ENCODE results near the gene ATP4B.

Gene ATP4B

GRCh38 chr13:113613789-113614379 is 44.1 kb downstream of the ATP4B start:
- no peak for TF ChIP-seq FOXP2 (optimal IDR thresholded peaks at IDR 0.05; ENCODE audit: borderline replicate concordance, extremely low read depth, extremely low read length, insufficient read depth)
- no peak for TF ChIP-seq SIN3A (IDR thresholded peaks at IDR 0.05; ENCODE audit: borderline replicate concordance, insufficient read depth, low read length)
- no peak for TF ChIP-seq REST (IDR thresholded peaks at IDR 0.05; ENCODE audit: insufficient read depth in 1 of 2, low read depth in 2 of 2, low read length in 2 of 2)
- TF ChIP-seq POLR2AphosphoS5 (IDR thresholded peaks at IDR 0.05; ENCODE audit: low read depth, low read length): no peak
- no peak for TF ChIP-seq TAF1 (IDR thresholded peaks at IDR 0.05; ENCODE audit: borderline replicate concordance, insufficient read depth, low read length)

- TF ChIP-seq REST (IDR thresholded peaks at IDR 0.05; ENCODE audit: insufficient read depth in 1 of 2, low read depth in 2 of 2, low read length in 2 of 2): no peak
- TF ChIP-seq POLR2AphosphoS5 (IDR thresholded peaks at IDR 0.05; ENCODE audit: low read depth, low read length): no peak
- no peak for TF ChIP-seq FOXP2 (optimal IDR thresholded peaks at IDR 0.05; ENCODE audit: borderline replicate concordance, extremely low read depth, extremely low read length, insufficient read depth)
- TF ChIP-seq SIN3A (IDR thresholded peaks at IDR 0.05; ENCODE audit: borderline replicate concordance, insufficient read depth, low read length): no peak
- no peak for TF ChIP-seq TAF1 (IDR thresholded peaks at IDR 0.05; ENCODE audit: borderline replicate concordance, insufficient read depth, low read length)
Measured at GRCh38 chr13:113612607-113613006, 45.4 kb downstream of the ATP4B start.

GRCh38 chr13:113611996-113612395 is 46.0 kb downstream of the ATP4B start:
- TF ChIP-seq TAF1 (IDR thresholded peaks at IDR 0.05; ENCODE audit: borderline replicate concordance, insufficient read depth, low read length) (no peak), FOXP2 (optimal IDR thresholded peaks at IDR 0.05; ENCODE audit: borderline replicate concordance, extremely low read depth, extremely low read length, insufficient read depth) (no peak), POLR2AphosphoS5 (IDR thresholded peaks at IDR 0.05; ENCODE audit: low read depth, low read length) (no peak), SIN3A (IDR thresholded peaks at IDR 0.05; ENCODE audit: borderline replicate concordance, insufficient read depth, low read length) (no peak), REST (IDR thresholded peaks at IDR 0.05; ENCODE audit: insufficient read depth in 1 of 2, low read depth in 2 of 2, low read length in 2 of 2) (no peak)

- no peak for TF ChIP-seq SIN3A (IDR thresholded peaks at IDR 0.05; ENCODE audit: borderline replicate concordance, insufficient read depth, low read length)
- no peak for TF ChIP-seq REST (IDR thresholded peaks at IDR 0.05; ENCODE audit: insufficient read depth in 1 of 2, low read depth in 2 of 2, low read length in 2 of 2)
- TF ChIP-seq FOXP2 (optimal IDR thresholded peaks at IDR 0.05; ENCODE audit: borderline replicate concordance, extremely low read depth, extremely low read length, insufficient read depth): no peak
- no peak for TF ChIP-seq POLR2AphosphoS5 (IDR thresholded peaks at IDR 0.05; ENCODE audit: low read depth, low read length)
- no peak for TF ChIP-seq TAF1 (IDR thresholded peaks at IDR 0.05; ENCODE audit: borderline replicate concordance, insufficient read depth, low read length)
Measured at GRCh38 chr13:113610266-113610665, 47.7 kb downstream of the ATP4B start.
